Tibial nerve (tissue), 4 donors: ENCODE measurements around the gene GPC6.

Experiments used
- EP300 ChIP-seq, 2 donors: sonication (generic); formaldehyde crosslinking; IDR thresholded peaks; one replicate each; pipeline ENCODE4 v1.6.1; 2017; ENCODE audit warnings: antibody characterized with exemption in 2 of 2, mild to moderate bottlenecking in 1 of 2
- POLR2A ChIP-seq, 2 donors: fragments of 450-650 bp; IDR thresholded peaks; one replicate each; pipeline ENCODE4 v1.6.1; 2017; ENCODE audit warnings: antibody characterized with exemption in 2 of 2, mild to moderate bottlenecking in 2 of 2, moderate library complexity in 2 of 2
- TF ChIP-seq, protein P1 (sequence below), 5 experiments: fragments of 200-600 bp in 3 of 5; fragments of 450-650 bp in 2 of 5; sonication (generic) in 3 of 5; IDR thresholded peaks; one replicate each; pipeline ENCODE4 v1.5.1; 2016 to 2019; ENCODE audit warnings: antibody characterized with exemption in 5 of 5, mild to moderate bottlenecking in 3 of 5, moderate library complexity in 2 of 5

DNA sequence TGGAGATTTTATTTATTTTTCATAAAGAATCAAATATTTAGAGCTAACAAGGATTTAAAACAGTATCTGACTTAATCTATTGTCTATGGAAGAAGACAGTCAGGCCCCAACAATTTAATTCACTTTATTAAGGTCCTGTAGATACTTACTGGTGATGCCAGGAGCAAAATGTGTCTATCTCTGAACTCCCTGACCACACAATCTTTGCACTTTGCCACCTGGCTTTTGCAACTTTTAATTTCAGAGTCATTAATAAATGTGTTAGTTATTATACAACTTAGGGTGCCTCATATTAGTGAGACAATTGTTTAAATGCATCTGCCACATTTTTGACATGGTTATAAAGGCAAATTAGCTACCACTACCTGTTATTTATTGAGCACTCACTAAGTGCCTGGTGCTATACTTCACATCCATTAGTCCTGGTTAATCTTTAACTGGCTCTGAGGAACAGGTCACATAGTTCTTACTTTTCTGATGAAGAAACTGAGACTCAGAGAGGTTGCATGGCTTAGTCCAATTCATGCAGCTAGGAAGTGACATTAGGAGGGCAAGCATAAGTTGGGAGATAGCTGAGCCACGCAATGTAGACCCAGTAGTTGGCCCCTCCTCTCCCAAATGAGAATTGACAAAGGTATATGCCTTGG, 955.0 kb downstream of the GPC6 start:
- TF ChIP-seq, protein P1, sequence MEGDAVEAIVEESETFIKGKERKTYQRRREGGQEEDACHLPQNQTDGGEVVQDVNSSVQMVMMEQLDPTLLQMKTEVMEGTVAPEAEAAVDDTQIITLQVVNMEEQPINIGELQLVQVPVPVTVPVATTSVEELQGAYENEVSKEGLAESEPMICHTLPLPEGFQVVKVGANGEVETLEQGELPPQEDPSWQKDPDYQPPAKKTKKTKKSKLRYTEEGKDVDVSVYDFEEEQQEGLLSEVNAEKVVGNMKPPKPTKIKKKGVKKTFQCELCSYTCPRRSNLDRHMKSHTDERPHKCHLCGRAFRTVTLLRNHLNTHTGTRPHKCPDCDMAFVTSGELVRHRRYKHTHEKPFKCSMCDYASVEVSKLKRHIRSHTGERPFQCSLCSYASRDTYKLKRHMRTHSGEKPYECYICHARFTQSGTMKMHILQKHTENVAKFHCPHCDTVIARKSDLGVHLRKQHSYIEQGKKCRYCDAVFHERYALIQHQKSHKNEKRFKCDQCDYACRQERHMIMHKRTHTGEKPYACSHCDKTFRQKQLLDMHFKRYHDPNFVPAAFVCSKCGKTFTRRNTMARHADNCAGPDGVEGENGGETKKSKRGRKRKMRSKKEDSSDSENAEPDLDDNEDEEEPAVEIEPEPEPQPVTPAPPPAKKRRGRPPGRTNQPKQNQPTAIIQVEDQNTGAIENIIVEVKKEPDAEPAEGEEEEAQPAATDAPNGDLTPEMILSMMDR (IDR thresholded peaks at IDR 0.05), result no peak
- no peak for TF ChIP-seq EP300 (IDR thresholded peaks at IDR 0.05)
- TF ChIP-seq POLR2A (IDR thresholded peaks at IDR 0.05), result no peak
